ENCODE results near the gene SCD5. TPM values are rescaled to one million over a fixed set of nuclear protein-coding genes. Genes with fewer than 3 reads are reported as not detected.

SCD5 gene
- total and polyA plus RNA-seq, 11 donors: 1.4 to 6.8 (median 2.5) TPM

GRCh38 chr4:82785611-82786400 lies 12.8 kb downstream of the SCD5 start:
- peak in 3 of 4 donors; percentile 41 to 62 (median 54) for ATAC-seq
- peaks cover 0 to 45% (median 9%) of the 10 kb centered on the region in 12 donors for H3K4me1 ChIP-seq

GRCh38 chr4:82784681-82785610 lies 13.7 kb downstream of the SCD5 start:
- no peaks in the 10 kb centered on the region for H3K36me3 ChIP-seq
- WGBS, 4 donors: 49 to 53% (median 51%) methylated on average over 9 of the region's 9 CpGs
- intact Hi-C loops (cut with DNase I): no loop called here
- DNase-seq (no peak), ATAC-seq (no peak)
- peaks cover 0 to 49% (median 13%) of the 10 kb centered on the region in 12 donors for H3K4me1 ChIP-seq
- no peaks in the 10 kb centered on the region for H3K27me3 ChIP-seq
- no peak overlapping the region for H3K4me3 ChIP-seq
- TF ChIP-seq CTCF (IDR thresholded peaks at IDR 0.05) (no peak), POLR2A (IDR thresholded peaks at IDR 0.05) (no peak)
- no peaks in the 10 kb centered on the region for H3K9me3 ChIP-seq
- peak overlapping the region in 3 of 12 donors; percentile 0 to 39 (median 22) for H3K27ac ChIP-seq

More at GRCh38 chr4:82785611-82786400, 12.8 kb downstream of the SCD5 start:
- DNase-seq: no peak
- H3K4me3 ChIP-seq: no peak overlapping the region
- H3K36me3 ChIP-seq: no peaks in the 10 kb centered on the region
- TF ChIP-seq CTCF (IDR thresholded peaks at IDR 0.05): no peak
- no peak for TF ChIP-seq POLR2A (IDR thresholded peaks at IDR 0.05)
- peak overlapping the region in 3 of 12 donors; percentile 0 to 39 (median 22) for H3K27ac ChIP-seq
- no peaks in the 10 kb centered on the region for H3K27me3 ChIP-seq
- intact Hi-C loops (cut with DNase I): no loop called here
- no peaks in the 10 kb centered on the region for H3K9me3 ChIP-seq
- WGBS, 4 donors: 59 to 68% (median 62%) methylated on average over 5 of the region's 5 CpGs

GRCh38 chr4:82782626-82783345 lies 15.8 kb downstream of the SCD5 start:
- Histone ChIP-seq H3K27ac (no peak overlapping the region), H3K36me3 (no peaks in the 10 kb centered on the region), H3K9me3 (no peaks in the 10 kb centered on the region), H3K27me3 (no peaks in the 10 kb centered on the region), H3K4me1 (peaks cover 0 to 40% (median 11%) of the 10 kb centered on the region in 12 donors), H3K4me3 (no peak overlapping the region)
- no peak for ATAC-seq
- no peak for TF ChIP-seq CTCF (IDR thresholded peaks at IDR 0.05)
- no peak for TF ChIP-seq POLR2A (IDR thresholded peaks at IDR 0.05)
- 64 to 73% (median 70%) methylated on average over 5 of the region's 5 CpGs for WGBS, 4 donors
- DNase-seq: no peak
- intact Hi-C loops (cut with DNase I): no loop called here
